Activated naive CD4-positive, alpha-beta T cell treated with anti-CD3 and anti-CD28 coated beads for 36 hours (primary cell): ENCODE data around the gene ZNF253. TPM values are rescaled to one million over a fixed set of nuclear protein-coding genes. Genes with fewer than 3 reads are reported as not detected.

ENCODE experiments used
- total RNA-seq, 2 experiments: library from RNA; stranded (reverse); gene quantifications; one replicate each; pipeline ENCODE4 v1.2.3, GENCODE V29; 2021

The ZNF253 gene
- total RNA-seq, 2 experiments from 2014 or later = 6.1 to 9.6 TPM

Other genes starting within 250 kb of the ZNF253 start
- 10 to 100 TPM; 13.5 to 17.5 TPM for gene PBX4, start 247.2 kb upstream of the ZNF253 start, total RNA-seq
- 10 to 100 TPM; 20.2 to 20.7 TPM for gene LPAR2, start 237.7 kb upstream of the ZNF253 start, total RNA-seq
- 10 to 100 TPM; 38.7 to 40.6 TPM for gene GMIP, start 222.2 kb upstream of the ZNF253 start, total RNA-seq
- 10 to 100 TPM; 48.7 to 55.1 TPM for gene ATP13A1, start 202.2 kb upstream of the ZNF253 start, total RNA-seq
- 10 to 100 TPM; 51.8 to 54.3 TPM for gene ZNF101, start 197.0 kb upstream of the ZNF253 start, total RNA-seq
- 1 to 10 TPM; 8.4 TPM for gene ZNF14, start 132.8 kb upstream of the ZNF253 start, total RNA-seq
- 10 to 100 TPM; 32.6 to 34.0 TPM for gene ZNF506, start 44.1 kb upstream of the ZNF253 start, total RNA-seq
- gene ZNF93, start 35.1 kb downstream of the ZNF253 start, total RNA-seq = 10 to 100 TPM; 15.2 to 16.6 TPM
- gene ZNF682, start 173.6 kb downstream of the ZNF253 start, total RNA-seq = 1 to 10 TPM; 8.1 to 8.9 TPM
- gene ZNF90, start 212.1 kb downstream of the ZNF253 start, total RNA-seq = 10 to 100 TPM; 15.5 to 17.6 TPM